ENCODE measurements around the gene AK8. TPM values are rescaled to one million over a fixed set of nuclear protein-coding genes. Genes with fewer than 3 reads are reported as not detected.

AK8 gene
- total and polyA plus RNA-seq, 2 of the 4 experiments (the other 2 are of a cell fraction), result under 0.01 to 0.09 TPM

GRCh38 chr9:132729235-132729890 is 148.7 kb downstream of the AK8 start:
- Histone ChIP-seq H2BK20ac (ENCODE audit: low read depth, low read length) (no peak overlapping the region), H4K91ac (ENCODE audit: insufficient read depth, low read depth, low read length) (no peak overlapping the region), H3K18ac (ENCODE audit: low read depth, low read length) (no peak overlapping the region), H2AK9ac (replicated peaks; ENCODE audit: low read depth, low read length, poor library complexity) (no peak overlapping the region), H3K27me3 (ENCODE audit: control insufficient read depth, insufficient read depth, low read length) (peaks cover 45% of the 10 kb centered on the region), H3K4me2 (ENCODE audit: low read depth, low read length) (no peak overlapping the region), H3K4ac (ENCODE audit: low read depth, low read length) (no peak overlapping the region), H2AK5ac (ENCODE audit: low read depth, low read length) (no peak overlapping the region), H2BK15ac (ENCODE audit: low read depth, low read length) (no peak overlapping the region), H3K9ac (ENCODE audit: low read depth, low read length) (no peak overlapping the region), H2BK120ac (ENCODE audit: low read depth, low read length) (no peak overlapping the region), H3K36me3 (ENCODE audit: control insufficient read depth, insufficient read depth, low read length) (no peaks in the 10 kb centered on the region), H3K56ac (ENCODE audit: extremely low read depth, insufficient read depth, low read length) (no peak overlapping the region), H2AFZ (replicated peaks; ENCODE audit: low read length, poor library complexity) (no peak overlapping the region), H3K14ac (replicated peaks; ENCODE audit: low read depth, low read length) (no peak overlapping the region), H3K27ac (ENCODE audit: insufficient read depth, low read length) (no peak overlapping the region), H3K9me3 (ENCODE audit: control insufficient read depth, insufficient read depth, low read length) (no peaks in the 10 kb centered on the region), H3K9me1 (ENCODE audit: insufficient read depth, low read length) (no peaks in the 10 kb centered on the region), H4K20me1 (ENCODE audit: insufficient read depth, low read length) (no peaks in the 10 kb centered on the region), H3K4me3 (ENCODE audit: insufficient read depth, low read depth, low read length) (no peak overlapping the region), H4K5ac (ENCODE audit: low read depth, low read length) (no peak overlapping the region), H3K79me1 (ENCODE audit: low read depth in 1 of 2, low read length in 2 of 2) (no peaks in the 10 kb centered on the region), H2BK5ac (ENCODE audit: low read depth, low read length, poor library complexity, severe bottlenecking) (no peak overlapping the region), H3K4me1 (ENCODE audit: control insufficient read depth, insufficient read depth, low read length) (no peaks in the 10 kb centered on the region), H4K8ac (ENCODE audit: low read depth in 2 of 2, low read length in 2 of 2) (no peak overlapping the region), H3K23ac (ENCODE audit: low read depth, low read length) (no peak overlapping the region)
- no TSS peak for BruUV-seq (replicated peaks)
- intact Hi-C loops (cut with micrococcal nuclease) (no loop called here), dilution Hi-C loops (cut with HindIII; ENCODE audit: low sequenced_read_pairs, unreplicated experiment) (no loop called here), in situ Hi-C loops (cut with MboI; ENCODE audit: low sequenced_read_pairs) (no loop called here)
- ChIA-PET CTCF (no interaction called here), POLR2A (ENCODE audit: unreplicated experiment) (no interaction called here)
- WGBS, 2 experiments (ENCODE audit: extremely low coverage in 2 of 2, insufficient read length in 1 of 2), result 33% methylated on average over 3 of the region's 5 CpGs; no CpG with 5 or more reads in 1 of the 2 experiments
- no peak for DNase-seq
- no peak for ATAC-seq (ENCODE audit: low read depth)
- TF ChIP-seq MAZ (IDR thresholded peaks at IDR 0.05; ENCODE audit: borderline replicate concordance, low read depth, low read length) (no peak), MAFK (IDR thresholded peaks at IDR 0.05; ENCODE audit: low read depth, low read length) (no peak), POLR2A (IDR thresholded peaks at IDR 0.05; ENCODE audit: low read depth, low read length) (no peak)

Measured in IMR-90 (cell line).